HG02870 (cell line): ENCODE measurements around the gene INTS2.
"Not testable (repeated sequence)": the region's sequence is repeated elsewhere in the genome, so short reads cannot be mapped to it uniquely, and the experiment has no call there.

Source experiments
- ATAC-seq: cut with Tn5 transposase; IDR thresholded peaks from one replicate; pipeline ENCODE4 v1.9.1; 2021; ENCODE audit warnings: mild to moderate bottlenecking, moderate library complexity; ENCODE audit not compliant: unreplicated experiment

The INTS2 gene, protein sequence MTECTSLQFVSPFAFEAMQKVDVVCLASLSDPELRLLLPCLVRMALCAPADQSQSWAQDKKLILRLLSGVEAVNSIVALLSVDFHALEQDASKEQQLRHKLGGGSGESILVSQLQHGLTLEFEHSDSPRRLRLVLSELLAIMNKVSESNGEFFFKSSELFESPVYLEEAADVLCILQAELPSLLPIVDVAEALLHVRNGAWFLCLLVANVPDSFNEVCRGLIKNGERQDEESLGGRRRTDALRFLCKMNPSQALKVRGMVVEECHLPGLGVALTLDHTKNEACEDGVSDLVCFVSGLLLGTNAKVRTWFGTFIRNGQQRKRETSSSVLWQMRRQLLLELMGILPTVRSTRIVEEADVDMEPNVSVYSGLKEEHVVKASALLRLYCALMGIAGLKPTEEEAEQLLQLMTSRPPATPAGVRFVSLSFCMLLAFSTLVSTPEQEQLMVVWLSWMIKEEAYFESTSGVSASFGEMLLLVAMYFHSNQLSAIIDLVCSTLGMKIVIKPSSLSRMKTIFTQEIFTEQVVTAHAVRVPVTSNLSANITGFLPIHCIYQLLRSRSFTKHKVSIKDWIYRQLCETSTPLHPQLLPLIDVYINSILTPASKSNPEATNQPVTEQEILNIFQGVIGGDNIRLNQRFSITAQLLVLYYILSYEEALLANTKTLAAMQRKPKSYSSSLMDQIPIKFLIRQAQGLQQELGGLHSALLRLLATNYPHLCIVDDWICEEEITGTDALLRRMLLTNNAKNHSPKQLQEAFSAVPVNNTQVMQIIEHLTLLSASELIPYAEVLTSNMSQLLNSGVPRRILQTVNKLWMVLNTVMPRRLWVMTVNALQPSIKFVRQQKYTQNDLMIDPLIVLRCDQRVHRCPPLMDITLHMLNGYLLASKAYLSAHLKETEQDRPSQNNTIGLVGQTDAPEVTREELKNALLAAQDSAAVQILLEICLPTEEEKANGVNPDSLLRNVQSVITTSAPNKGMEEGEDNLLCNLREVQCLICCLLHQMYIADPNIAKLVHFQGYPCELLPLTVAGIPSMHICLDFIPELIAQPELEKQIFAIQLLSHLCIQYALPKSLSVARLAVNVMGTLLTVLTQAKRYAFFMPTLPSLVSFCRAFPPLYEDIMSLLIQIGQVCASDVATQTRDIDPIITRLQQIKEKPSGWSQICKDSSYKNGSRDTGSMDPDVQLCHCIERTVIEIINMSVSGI

DNA sequence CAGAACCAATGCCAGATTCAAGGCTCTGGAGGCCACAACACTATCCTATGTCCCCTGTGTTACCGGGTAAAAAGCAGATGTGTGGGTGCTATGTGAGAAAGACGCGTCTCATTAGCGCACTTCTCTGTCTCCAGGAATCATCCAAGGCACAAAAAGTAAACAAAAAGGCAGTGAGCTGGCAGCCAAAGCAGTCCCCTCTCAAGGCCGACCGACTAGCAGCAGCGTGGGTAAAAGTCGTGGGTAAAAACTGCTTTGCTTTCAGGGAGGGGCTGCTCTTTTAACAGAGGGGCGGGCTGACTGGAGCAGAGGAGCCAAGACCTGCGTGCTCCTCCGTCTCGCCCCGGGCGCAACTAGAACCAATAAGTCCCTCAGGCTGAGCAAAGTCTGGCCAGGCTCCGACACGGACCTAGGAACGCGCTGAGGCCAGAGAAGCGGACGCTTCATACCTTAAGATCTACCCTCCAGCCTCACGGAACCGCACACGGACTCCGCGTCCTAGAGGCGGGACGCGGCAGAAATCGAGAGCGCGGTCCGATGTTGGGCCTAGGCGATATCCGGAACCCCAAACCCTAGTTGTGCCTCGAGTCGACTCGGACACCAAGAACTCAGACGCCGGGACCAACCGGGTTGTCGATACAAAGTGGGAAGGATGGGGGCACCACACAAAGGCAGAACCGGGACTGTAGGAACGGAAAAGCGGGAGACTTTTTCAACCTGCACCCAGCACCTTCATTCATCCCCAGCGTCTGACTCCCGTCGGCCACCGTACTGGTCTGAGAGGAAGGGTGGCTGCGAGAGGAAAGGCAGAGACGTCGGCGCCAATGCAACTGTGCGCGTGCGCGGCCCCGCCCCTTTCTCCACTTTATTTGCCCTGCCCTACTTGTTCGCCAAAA lies at the start of gene INTS2:
TSS of gene INTS2 (minus strand) at position 775 of the 893 bp plus-strand sequence. CDS start 1,338 bp downstream, outside the sequence.
- peak; percentile 81 for ATAC-seq

DNA sequence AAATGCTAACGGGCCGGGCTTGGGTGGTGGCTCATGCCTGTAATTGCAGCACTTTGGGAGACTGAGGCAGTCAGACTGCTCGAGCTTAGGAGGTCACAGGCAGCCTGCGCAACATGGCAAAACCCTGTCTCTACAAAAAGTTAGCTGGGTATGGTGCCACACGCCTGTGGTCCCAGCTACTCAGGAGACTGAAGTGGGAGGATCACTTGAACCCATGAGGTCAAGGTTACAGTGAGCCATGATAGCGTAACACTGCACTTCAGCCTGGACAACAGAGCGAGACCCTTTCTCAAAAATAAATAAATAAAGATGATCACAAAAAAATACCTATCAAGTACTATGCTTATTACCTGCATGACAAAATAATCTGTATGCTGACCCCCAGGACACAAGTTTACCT lies 46.3 kb upstream of the INTS2 start:
- ATAC-seq, result no peak

DNA sequence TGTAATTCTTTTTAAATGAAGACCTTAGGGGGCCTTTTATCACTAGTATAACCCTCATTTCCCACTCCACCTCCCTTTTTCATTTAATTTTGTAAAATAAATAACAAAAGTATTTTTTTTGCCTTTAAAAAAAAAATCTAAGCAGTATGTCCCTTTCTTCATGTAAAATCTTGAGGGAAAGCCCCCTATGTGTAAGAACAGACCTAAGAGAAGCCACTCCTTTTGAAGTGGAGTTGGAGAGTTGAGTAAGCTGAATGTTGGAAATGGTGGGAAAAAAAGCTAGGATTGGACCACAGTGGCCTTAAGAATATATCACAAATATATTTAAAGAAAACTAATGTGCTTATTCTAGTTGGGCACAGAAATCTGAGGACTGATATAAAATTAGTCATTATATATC lies 44.5 kb upstream of the INTS2 start:
- no peak for ATAC-seq

DNA sequence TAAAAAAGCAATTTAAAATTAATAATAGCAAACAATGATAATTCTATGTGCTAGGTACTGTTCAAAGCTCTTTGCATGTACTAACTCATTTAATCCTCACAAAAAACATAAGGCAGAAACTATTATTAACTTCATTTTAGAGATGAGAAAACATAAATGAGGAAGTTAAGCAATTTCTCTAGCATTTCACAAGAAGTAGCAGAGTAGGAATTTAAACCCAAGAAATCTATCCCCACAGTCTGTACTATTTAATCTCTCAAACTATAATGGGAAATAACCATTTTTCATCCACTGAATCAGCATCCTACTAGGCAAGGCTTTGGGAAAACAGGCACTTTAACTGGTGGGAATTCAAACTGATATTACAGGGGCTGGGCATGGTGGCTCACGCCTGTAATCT lies 42.2 kb upstream of the INTS2 start:
- no peak for ATAC-seq

DNA sequence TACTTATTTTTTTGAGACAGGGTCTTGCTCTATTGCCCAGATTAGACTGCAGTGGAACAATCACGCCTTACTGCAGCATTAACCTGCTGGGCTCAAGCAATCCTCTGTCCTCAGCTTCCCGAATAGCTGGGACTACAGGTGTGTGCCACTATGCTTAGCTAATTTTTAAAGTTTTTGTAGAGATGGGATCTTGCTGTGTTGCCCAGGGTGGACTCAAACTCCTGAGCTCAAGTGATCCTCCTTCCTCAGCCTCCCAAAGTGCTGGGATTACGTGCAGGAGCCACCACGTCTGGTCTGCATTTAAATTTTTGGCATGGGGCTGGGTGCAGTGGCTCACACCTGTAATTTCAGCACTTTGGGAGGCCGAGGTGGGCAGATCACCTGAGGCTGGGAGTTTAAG lies 41.0 kb upstream of the INTS2 start:
- no peak for ATAC-seq

DNA sequence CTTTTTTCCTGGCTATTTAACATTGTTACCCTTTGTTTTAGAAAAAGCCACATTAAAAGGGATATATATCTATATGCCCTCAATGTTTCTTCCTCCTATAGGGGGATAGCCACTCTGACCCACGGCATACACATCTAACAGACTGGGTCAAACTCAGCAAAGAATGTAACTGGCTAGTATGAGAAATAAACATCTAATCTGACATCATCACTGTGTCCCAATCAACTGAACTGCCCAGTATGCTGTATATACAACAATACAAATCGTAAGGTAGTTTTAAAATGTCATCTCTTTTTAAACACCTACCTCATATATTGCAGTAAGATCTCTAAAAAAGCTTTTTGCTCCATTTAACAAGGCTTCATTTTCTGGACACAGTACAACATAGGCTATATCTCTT lies 39.9 kb upstream of the INTS2 start:
- ATAC-seq, result no peak

DNA sequence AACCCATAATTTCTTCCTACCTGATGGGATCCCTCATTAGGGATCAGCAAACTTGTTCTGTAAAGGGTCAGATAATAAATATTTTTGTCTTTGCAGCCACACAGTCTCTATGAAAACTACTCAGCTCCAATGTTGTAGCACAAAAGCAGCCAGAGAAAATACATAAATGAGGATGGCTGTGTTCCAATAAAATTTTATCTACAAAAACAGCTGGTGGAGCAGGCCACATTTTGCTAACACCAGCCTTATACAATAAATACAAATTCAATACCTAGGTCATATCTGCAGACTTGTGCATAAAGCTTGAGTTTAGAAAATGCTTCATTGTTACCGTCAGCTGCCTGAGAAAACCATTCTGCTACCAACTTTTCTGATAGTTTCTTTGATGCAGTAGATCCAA lies 38.4 kb upstream of the INTS2 start:
- no peak for ATAC-seq

DNA sequence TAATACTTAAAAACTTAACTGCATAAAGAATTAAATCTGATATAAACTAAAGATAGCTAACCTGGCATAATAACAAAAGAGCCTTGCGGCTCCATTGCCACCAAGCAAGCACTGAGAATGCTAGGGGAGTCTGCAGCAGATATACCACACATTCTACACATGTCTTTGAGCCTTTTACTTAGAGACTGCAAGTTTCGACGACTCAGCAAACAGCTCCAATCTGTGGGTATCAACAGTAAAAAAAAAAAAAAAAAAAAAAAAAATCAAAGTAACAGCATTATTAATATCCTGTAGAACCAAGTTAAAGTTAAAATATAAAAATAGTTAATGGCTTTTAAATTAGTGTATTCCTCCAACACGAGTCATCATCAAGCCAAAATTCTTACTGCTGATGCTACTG lies 27.8 kb upstream of the INTS2 start:
- no peak for ATAC-seq

DNA sequence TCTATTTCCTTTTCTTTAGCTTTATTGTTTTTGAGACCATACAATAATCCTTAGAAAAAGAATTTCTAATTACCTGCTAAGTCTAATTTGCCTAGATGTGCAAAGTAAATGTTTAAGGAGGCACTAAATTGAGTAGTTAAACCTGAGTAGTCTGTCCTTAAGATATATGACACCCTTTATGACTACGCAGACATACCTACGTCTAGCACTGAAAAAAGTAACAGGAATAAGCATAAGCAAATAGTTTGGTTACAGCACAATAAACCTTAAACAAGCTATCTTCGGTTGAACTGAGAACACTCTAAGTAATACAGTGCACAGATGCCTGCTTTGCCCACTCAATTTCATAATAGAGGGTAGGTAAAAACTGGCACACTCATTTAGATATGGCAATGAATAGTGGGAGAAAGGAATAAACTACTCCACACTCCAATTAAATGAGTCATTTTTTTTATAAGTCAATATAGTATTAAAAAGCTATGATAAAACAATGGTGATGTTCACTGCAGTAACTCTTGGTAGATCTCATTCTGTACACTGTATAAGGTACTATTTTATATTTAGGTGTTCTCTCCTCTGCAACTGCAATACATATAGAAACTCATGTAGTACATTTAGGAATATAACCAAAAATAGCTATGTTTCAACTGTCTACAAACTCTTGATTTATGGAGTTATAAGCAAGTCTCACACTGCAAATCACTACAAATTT lies 19.7 kb upstream of the INTS2 start:
- ATAC-seq, result no peak

DNA sequence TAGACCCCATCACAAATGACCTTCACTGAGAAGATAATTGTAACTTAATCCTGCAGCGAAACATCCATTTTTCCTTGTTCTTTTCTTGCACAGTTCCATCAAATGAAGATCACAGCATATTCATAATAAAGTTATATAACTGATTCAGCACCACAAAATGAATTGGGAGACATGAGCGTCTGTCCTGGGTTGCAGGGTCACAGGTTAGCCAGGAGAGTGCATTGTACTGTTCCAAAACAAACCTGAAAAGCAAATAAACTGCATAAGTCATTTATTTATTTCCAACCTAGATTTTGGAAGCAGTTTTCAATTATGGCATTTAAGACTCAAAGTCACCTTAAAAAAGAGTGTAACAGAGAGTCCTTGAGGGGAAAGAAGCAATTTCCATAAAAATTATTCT lies 18.6 kb upstream of the INTS2 start:
- no peak for ATAC-seq

DNA sequence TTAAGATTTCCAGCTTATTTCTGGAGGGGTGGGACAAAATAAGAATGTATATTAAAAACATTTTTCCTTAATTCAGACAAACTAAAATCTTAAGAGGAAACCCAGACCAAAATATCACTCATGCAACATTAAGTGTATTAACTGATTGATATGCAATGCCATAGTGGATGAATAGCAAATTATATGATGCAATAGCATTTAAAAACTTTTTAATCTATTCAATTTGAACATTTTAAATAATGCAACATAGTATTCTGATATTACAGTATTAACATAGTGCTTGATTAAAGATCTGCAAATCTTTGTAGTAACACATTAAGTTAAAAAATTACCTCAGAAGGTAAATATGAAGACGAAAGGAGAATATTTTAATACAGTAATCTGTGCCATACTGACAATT lies 15.3 kb upstream of the INTS2 start:
- no peak for ATAC-seq

DNA sequence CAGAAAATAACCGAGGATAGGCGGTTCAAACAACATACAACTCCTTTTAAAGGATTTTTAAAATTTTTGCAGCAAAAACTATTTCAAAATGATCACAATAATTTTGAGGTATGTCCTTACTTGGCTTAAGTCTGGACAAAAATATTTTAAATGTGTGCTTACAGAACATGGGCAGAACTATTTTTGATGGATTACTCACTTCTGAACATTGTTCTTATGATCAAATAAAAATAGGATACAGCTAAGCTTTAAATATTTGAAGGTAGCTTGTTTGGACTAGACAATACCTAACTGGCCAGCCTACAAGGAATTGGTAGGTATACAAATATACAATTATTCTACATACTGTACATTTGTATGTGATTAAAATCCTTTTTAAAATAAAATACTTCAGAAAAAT lies 14.3 kb upstream of the INTS2 start:
- ATAC-seq, result no peak

DNA sequence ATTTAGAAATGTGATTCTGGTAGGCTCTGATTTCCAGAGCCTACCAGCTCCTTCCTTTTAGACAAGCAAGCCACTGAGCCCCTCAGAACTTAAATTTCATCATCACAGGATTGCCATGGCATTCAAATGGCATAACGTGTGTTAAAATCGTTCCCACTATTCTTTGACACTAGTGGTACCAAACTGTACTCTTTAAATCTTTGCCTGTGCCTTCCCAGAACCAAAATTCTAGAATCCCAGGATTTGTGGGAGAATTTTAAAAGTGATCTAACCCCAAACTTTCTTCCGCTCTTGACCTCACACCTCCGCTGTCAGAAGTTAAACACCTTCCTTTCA lies 287 bp upstream of the INTS2 start:
- no peak for ATAC-seq

DNA sequence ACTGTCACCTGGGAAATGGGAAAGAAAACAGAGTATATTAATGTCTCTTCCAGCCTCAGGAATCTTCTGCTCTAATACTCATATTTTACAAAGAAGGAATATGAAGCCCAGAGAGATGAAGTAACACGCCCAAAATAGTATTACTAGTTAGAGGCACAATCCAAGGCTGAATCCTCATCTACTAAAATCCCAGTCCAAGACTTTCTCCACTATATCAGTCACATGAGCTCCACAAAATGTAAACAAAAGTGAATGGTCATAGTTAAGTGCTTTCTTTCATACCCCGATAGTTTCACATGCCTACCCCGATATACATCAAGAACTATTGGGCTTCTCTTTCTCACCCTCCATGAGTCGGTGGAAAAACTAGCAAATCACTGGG lies 965 bp downstream of the INTS2 start:
- no peak for ATAC-seq

DNA sequence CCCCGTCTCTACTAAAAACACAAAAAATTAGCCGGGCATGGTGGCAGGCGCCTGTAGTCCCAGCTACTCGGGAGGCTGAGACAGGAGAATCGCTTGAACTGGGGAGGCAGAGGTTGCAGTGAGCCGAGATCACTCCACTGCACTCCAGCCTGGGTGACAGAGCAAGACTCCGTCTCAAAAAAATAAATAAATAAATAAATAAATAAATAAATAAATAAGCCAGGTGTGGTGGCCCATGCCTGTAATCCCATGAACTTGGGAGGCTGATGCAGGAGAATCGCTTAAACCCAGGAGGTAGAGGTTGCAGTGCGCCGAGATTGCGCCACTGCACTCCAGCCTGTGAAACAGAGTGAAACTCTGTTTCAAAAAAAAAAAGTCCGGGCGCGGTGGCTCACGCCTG lies 12.6 kb downstream of the INTS2 start:
- not testable (repeated sequence) for ATAC-seq

DNA sequence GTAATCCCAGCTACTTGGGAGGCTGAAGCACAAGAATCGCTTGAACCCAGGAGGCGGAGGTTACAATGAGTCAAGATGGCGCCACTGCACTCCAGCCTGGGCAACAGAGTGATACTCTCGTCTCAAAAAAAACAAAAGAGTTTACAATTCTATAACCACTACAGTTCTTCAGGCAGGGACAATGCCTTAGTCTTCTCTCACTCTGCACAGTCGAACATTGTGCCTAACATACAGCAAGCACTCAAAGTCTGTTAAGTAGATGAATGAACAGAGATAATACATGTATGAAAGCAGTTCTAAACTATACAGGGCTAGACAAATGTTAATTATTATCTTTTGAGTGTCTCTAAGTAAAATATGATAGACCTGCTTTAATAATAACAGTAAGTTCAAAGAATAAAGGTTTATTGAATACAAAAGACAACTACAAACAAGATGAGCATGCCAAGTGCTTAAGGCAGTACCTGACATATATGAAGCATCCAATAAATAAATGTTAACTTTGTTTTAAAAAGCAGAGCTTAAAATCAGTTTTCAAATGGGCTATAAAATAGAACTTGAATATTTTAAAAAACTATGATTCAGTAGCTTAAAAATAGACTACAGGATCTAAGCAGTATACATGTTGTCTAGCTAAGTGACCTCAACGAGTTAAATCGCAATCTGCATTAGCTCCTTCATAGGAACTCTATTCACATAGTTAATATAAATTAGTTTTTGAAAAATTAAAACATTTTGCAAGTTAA lies 19.3 kb downstream of the INTS2 start:
- ATAC-seq, result no peak

DNA sequence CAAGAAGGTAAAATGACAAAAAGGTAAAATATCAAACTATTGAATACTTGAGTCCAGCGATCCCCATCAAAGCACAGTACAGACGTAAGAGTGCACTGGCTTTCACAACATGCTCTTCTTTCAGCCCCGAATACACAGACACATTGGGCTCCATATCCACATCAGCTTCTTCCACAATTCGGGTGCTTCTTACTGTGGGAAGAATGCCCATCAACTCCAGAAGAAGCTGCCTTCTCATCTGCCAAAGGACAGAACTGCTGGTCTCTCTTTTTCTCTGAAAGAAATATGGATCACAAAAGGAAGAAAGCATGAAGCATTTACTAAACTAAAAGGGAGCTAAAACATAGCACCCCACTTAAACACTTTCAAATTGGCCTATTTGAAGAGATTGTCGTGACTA lies 20.4 kb downstream of the INTS2 start:
- no peak for ATAC-seq

DNA sequence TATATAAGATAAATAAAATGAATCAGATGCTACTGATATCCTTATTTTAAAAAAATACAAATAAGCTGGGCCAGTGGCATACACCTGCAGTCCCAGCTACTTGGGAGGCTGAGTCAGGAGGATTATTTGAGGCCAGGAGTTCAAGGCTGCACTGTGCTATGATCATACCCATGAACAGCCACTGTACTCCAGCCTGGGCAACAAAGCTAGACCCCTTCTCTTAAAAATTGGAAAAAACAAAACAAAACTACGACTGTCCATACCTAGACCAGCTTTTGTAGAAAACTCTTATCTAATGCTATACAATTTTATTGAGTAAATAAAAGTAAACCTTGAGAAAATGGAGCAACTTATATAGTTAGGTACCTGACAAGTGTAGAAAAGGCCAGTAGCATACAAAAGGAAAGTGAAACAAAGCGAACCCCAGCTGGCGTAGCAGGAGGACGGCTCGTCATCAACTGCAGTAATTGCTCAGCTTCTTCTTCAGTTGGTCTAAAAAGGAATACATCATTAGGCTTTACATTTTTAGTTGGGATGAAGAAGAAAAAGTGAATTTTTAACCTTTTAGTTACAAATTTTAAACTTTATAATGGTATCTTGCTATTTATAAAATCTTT lies 23.6 kb downstream of the INTS2 start:
- peak; percentile 63 for ATAC-seq

DNA sequence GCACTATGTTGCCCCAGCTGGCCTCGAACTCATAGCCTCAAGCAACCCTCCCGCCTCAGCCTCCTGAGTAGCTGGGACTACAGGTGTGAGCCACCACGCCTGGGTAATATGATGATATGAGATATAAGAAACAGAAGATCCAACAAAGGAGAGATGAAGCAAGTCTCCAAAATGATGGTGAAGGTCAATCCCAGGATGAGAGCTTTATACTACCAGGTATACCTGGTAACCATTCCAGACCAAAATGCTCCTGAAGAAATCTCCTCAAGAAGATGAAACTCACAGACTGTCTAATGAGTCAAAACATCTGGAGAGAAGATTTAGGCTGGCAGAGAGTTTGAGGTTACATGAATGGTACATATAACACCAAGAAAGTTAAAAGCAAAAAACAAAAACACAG lies 24.5 kb downstream of the INTS2 start:
- no peak for ATAC-seq
